Endothelial cell of umbilical vein (primary cell): ENCODE data around the gene ZBTB17. TPM values are rescaled to one million over a fixed set of nuclear protein-coding genes. Genes with fewer than 3 reads are reported as not detected.

Experiments
- BruUV-seq: library from RNA; stranded (reverse); fragments of 400-500 nt; replicated peaks from 2 replicates; lab custom pipeline; 2021; lab: Mats Ljungman, UMichigan
- CTCF ChIA-PET: fragments of 300-600, 350-600 bp; sonication (Branson Sonifier 250); formaldehyde crosslinking; loops from one replicate; lab custom pipeline; 2021; ENCODE audit warnings: antibody characterized with exemption, inconsistent platforms; lab: Charles Lee
- POLR2A ChIA-PET: fragments of 300-600, 350-600 bp; sonication (Branson Sonifier 250); formaldehyde crosslinking; loops from one replicate; lab custom pipeline; 2021; ENCODE audit warnings: antibody characterized with exemption, inconsistent platforms; lab: Charles Lee
- DNase-seq: peaks from one replicate; pipeline ENCODE4 v3.0.0-alpha.2; 2011; ENCODE audit warnings: low read depth, low spot score
- FAIRE-seq: peaks from 2 replicates; lab custom pipeline; 2011; peaks lifted over from hg19 to GRCh38; lab: Jason Lieb, UNC
- H2AFZ ChIP-seq: 2 replicates; pipeline ENCODE4 v1.6.0; 2012; ENCODE audit warnings: low read depth, low read length, control low read depth, inconsistent platforms
- H3K27ac ChIP-seq: 2 replicates; pipeline ENCODE4 v1.5.1; 2011; ENCODE audit warnings: low read depth, mild to moderate bottlenecking, control low read depth, low read length, moderate library complexity; ENCODE audit not compliant: insufficient read depth
- H3K27me3 ChIP-seq, 2 experiments: 2 replicates each; pipeline versions ENCODE4 v1.6.0 to v1.6.1; 2011; ENCODE audit warnings: low read length in 2 of 2, mixed read lengths in 1 of 2; ENCODE audit not compliant: control insufficient read depth in 2 of 2, insufficient read depth in 2 of 2
- H3K36me3 ChIP-seq, 2 experiments: 2 replicates in 1 of 2; 3 replicates in 1 of 2; pipeline ENCODE4 v1.5.1; 2011; ENCODE audit warnings: low read length in 2 of 2, mild to moderate bottlenecking in 1 of 2, moderate library complexity in 1 of 2; ENCODE audit not compliant: control insufficient read depth in 2 of 2, insufficient read depth in 2 of 2; ENCODE audit errors: extremely low read depth in 1 of 2
- H3K4me1 ChIP-seq: 3 replicates; pipeline ENCODE4 v1.5.1; 2011; ENCODE audit warnings: mild to moderate bottlenecking, low read length; ENCODE audit not compliant: control insufficient read depth, insufficient read depth; ENCODE audit errors: extremely low read depth
- H3K4me2 ChIP-seq: 2 replicates; pipeline ENCODE4 v1.6.1; 2011; ENCODE audit warnings: low read length, control low read depth, mixed read lengths; ENCODE audit not compliant: insufficient read depth
- H3K4me3 ChIP-seq, 3 experiments: fragments of 200-600 bp in 1 of 3; sonication (generic), shearing (Covaris generic) in 1 of 3; replicated peaks in 1 of 3; 2 replicates each; pipeline ENCODE4 v1.5.1; 2011 to 2016; ENCODE audit warnings: control low read depth in 3 of 3, low read length in 3 of 3, mild to moderate bottlenecking in 2 of 3, inconsistent platforms in 1 of 3, low read depth in 1 of 3, moderate library complexity in 1 of 3; ENCODE audit not compliant: insufficient read depth in 1 of 3
- H3K79me2 ChIP-seq: 2 replicates; pipeline ENCODE4 v1.6.0; 2012; ENCODE audit warnings: low read length, inconsistent platforms; ENCODE audit not compliant: control insufficient read depth, insufficient read depth
- H3K9ac ChIP-seq: replicated peaks from 2 replicates; pipeline ENCODE3; 2011; ENCODE audit warnings: low read length, control low read depth; ENCODE audit not compliant: insufficient read depth; ENCODE audit errors: extremely low read depth
- H3K9me1 ChIP-seq: replicated peaks from 3 replicates; pipeline ENCODE4 v1.6.0; 2011; ENCODE audit warnings: mild to moderate bottlenecking, low read length; ENCODE audit not compliant: control insufficient read depth, insufficient read depth; ENCODE audit errors: extremely low read depth
- H3K9me3 ChIP-seq: replicated peaks from 2 replicates; pipeline ENCODE4 v1.5.1; 2012; ENCODE audit warnings: low read length, inconsistent platforms; ENCODE audit not compliant: control insufficient read depth, insufficient read depth
- H4K20me1 ChIP-seq: replicated peaks from 2 replicates; pipeline ENCODE3; 2011; ENCODE audit warnings: mild to moderate bottlenecking, low read length; ENCODE audit not compliant: control insufficient read depth, insufficient read depth; ENCODE audit errors: extremely low read depth
- CTCF ChIP-seq, 2 donors: IDR thresholded peaks; 1 replicate in 1 of 2; 2 replicates in 1 of 2; pipeline ENCODE4 v1.5.1; 2011; ENCODE audit warnings: low read length in 2 of 2, mild to moderate bottlenecking in 2 of 2, moderate library complexity in 2 of 2, control low read depth in 1 of 2, inconsistent platforms in 1 of 2, low read depth in 1 of 2; ENCODE audit not compliant: insufficient read depth in 1 of 2; ENCODE audit errors: extremely low read depth in 1 of 2
- EZH2 ChIP-seq: IDR thresholded peaks from 2 replicates; pipeline ENCODE4 v1.6.1; 2012; ENCODE audit warnings: borderline replicate concordance, low read depth, mild to moderate bottlenecking, moderate library complexity, low read length, inconsistent platforms; ENCODE audit not compliant: severe bottlenecking
- FOS ChIP-seq: IDR thresholded peaks from 2 replicates; pipeline ENCODE4 v1.6.1; 2011; ENCODE audit warnings: mild to moderate bottlenecking, low read length, moderate library complexity, borderline replicate concordance; ENCODE audit not compliant: insufficient read depth
- GATA2 ChIP-seq: IDR thresholded peaks from 2 replicates; pipeline ENCODE4 v1.7.0; 2011; ENCODE audit warnings: low read depth, mild to moderate bottlenecking, moderate library complexity, mixed read lengths, low read length; ENCODE audit not compliant: insufficient read length, insufficient read depth
- JUN ChIP-seq: IDR thresholded peaks from 2 replicates; pipeline ENCODE4 v1.6.1; 2011; ENCODE audit warnings: borderline replicate concordance, low read depth; ENCODE audit not compliant: insufficient read length, insufficient read depth
- MYC ChIP-seq: IDR thresholded peaks from one replicate; pipeline ENCODE4 v1.6.1; 2011; ENCODE audit warnings: mild to moderate bottlenecking, low read depth, low read length
- POLR2A ChIP-seq: IDR thresholded peaks from 2 replicates; pipeline ENCODE4 v1.6.1; 2012; ENCODE audit warnings: low read depth, mild to moderate bottlenecking, control low read depth, low read length
- POLR2AphosphoS5 ChIP-seq: IDR thresholded peaks from 2 replicates; pipeline ENCODE4 v1.6.1; 2012; ENCODE audit warnings: low read depth, mild to moderate bottlenecking, control low read depth, low read length, moderate library complexity; ENCODE audit not compliant: insufficient read depth
- dilution Hi-C: fragments of 300-500 bp; cut with MboI; formaldehyde crosslinking; loops from one replicate; pipeline ENCODE4 v1.15.0; 2019; ENCODE audit warnings: low sequenced_read_pairs; ENCODE audit not compliant: extremely low pct_ligation_motif_present
- intact Hi-C: fragments of 100-400 bp; cut with micrococcal nuclease; formaldehyde crosslinking; loops from one replicate; pipeline ENCODE4 v1.10.0; 2022
- polyA plus RNA-seq, 4 experiments: library from polyadenylated mRNA; depleted of rRNA in 3 of 4; stranded (reverse) in 3 of 4; unstranded in 1 of 4; fragments of >200 nt; gene quantifications; 2 replicates each; pipeline versions ENCODE4 v1.2.1 to v1.2.3, GENCODE V29; 2011 to 2012; ENCODE audit warnings: missing spikeins in 1 of 4
- total RNA-seq: library from RNA; stranded (reverse); gene quantifications from 2 replicates; pipeline ENCODE4 v1.2.3, GENCODE V29; 2021
- TF ChIP-seq, protein P1 (sequence below): IDR thresholded peaks from 2 replicates; pipeline ENCODE4 v1.6.1; 2011; ENCODE audit not compliant: insufficient read depth, insufficient read length

Gene ZBTB17
- total and polyA plus RNA-seq, 2 donors (not counting 3 experiments of a cell fraction or from before 2014, with no cell fraction given), result 43.9 to 72.7 TPM

- POLR2A ChIA-PET, result no interaction called here
- dilution Hi-C loops, result no loop called here
These were observed 15.7 kb upstream of the ZBTB17 start for GRCh38 chr1:15991427-15992186.

More at GRCh38 chr1:15991427-15992186, 15.7 kb upstream of the ZBTB17 start:
- no peak overlapping the region for H3K27ac ChIP-seq
- no peaks in the 10 kb centered on the region for H3K36me3 ChIP-seq
- H3K4me1 ChIP-seq, result no peaks in the 10 kb centered on the region
- TF ChIP-seq GATA2 (no peak), FOS (no peak), EZH2 (no peak), POLR2AphosphoS5 (no peak), JUN (no peak), POLR2A (no peak), CTCF (IDR thresholded peaks at IDR 0.05; ENCODE audit: extremely low read depth in 1 of 2, insufficient read depth in 1 of 2, low read depth in 1 of 2, low read length in 2 of 2) (no peak), MYC (no peak)
- TF ChIP-seq, protein P1, sequence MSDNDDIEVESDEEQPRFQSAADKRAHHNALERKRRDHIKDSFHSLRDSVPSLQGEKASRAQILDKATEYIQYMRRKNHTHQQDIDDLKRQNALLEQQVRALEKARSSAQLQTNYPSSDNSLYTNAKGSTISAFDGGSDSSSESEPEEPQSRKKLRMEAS, result no peak
- H3K27me3 ChIP-seq, result no peaks in the 10 kb centered on the region
- FAIRE-seq (no peak), DNase-seq (no peak)
- no peaks in the 10 kb centered on the region for H3K9me1 ChIP-seq
- no peaks in the 10 kb centered on the region for H4K20me1 ChIP-seq
- H3K9me3 ChIP-seq, result no peaks in the 10 kb centered on the region
- no peak overlapping the region for H2AFZ ChIP-seq
- BruUV-seq, result no TSS peak
- H3K79me2 ChIP-seq, result no peaks in the 10 kb centered on the region
- CTCF ChIA-PET, result no interaction called here
- H3K9ac ChIP-seq, result no peak overlapping the region
- intact Hi-C loops, result no loop called here
- no peak overlapping the region for H3K4me3 ChIP-seq
- no peak overlapping the region for H3K4me2 ChIP-seq
